Measurements from ENCODE around the gene SLC9A1. TPM values are rescaled to one million over a fixed set of nuclear protein-coding genes. Genes with fewer than 3 reads are reported as not detected.

SLC9A1 gene
- total and polyA plus RNA-seq, 10 of the 15 experiments (the other 5 are each of a cell fraction or from before 2014, with no cell fraction given), result 0.87 to 21.4 (median 4.3) TPM

DNA sequence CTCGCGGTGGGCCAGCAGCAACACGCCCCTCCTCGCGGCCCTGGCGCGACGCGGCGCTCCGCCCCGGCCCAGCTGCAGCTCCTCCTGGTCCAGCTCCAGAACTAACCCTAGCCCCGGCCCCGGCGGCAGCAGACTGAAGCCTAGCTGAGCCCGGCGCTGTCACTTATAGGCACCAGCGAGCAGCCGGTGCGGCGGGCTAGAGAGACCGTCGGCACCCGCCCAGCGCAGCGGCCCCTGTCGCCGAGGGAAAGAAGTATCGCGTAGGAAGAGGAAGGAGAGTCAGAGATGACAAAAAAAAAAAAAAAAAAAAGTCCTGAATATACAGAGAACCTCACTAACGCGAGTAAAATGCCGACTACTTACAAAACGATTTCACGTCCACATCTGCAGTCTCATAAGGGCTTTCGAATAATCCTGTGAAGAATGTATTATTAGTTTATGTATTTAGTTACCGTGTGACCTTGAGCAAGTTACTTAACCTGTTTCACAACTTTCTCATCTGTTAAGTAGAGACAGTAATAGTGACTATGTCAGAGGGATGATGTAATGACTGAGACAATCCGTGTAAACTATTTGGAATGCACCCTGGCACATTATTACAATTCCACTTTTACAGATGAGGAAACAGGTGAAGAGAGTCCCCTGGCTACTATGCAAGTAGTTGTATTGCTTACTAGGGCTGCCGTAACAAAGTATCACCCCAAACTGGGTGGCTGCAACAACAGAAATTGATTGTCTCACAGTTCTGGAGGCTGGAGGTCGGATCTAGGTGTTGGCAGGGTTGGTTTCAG is at the start of gene SLC9A1 (continued):
- TF ChIP-seq, protein P1, sequence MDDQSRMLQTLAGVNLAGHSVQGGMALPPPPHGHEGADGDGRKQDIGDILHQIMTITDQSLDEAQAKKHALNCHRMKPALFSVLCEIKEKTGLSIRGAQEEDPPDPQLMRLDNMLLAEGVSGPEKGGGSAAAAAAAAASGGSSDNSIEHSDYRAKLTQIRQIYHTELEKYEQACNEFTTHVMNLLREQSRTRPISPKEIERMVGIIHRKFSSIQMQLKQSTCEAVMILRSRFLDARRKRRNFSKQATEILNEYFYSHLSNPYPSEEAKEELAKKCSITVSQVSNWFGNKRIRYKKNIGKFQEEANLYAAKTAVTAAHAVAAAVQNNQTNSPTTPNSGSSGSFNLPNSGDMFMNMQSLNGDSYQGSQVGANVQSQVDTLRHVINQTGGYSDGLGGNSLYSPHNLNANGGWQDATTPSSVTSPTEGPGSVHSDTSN (IDR thresholded peaks at IDR 0.05; ENCODE audit: insufficient replicate concordance, low read depth, low read length), result peak; percentile 59
- TF ChIP-seq SIN3A (IDR thresholded peaks at IDR 0.05; ENCODE audit: low read depth, low read length) (peak; percentile 86), NBN (IDR thresholded peaks at IDR 0.05) (peak; percentile 98), ASH2L (IDR thresholded peaks at IDR 0.05; ENCODE audit: borderline replicate concordance, low read depth) (no peak), HDGF (IDR thresholded peaks at IDR 0.05) (no peak), BHLHE40 (IDR thresholded peaks at IDR 0.05; ENCODE audit: borderline replicate concordance in 1 of 2, low read depth in 2 of 2, low read length in 1 of 2) (peak; percentile 64 to 80; a peak in 3 of 4 replicates), SMC3 (IDR thresholded peaks at IDR 0.05; ENCODE audit: borderline replicate concordance, low read length) (peak; percentile 30; the same call in 1 of the 2 replicates), ZNF384 (IDR thresholded peaks at IDR 0.05; ENCODE audit: borderline replicate concordance, low read depth, low read length) (peak; percentile 100), ATF7 (IDR thresholded peaks at IDR 0.05; ENCODE audit: low read depth) (peak; percentile 98), GABPA (IDR thresholded peaks at IDR 0.05; ENCODE audit: low read depth) (peak; percentile 66; the same call in 1 of the 2 replicates), MEF2B (IDR thresholded peaks at IDR 0.05; ENCODE audit: partially characterized antibody, poor library complexity, severe bottlenecking) (peak; percentile 45), ZSCAN29 (IDR thresholded peaks at IDR 0.05) (0 out of 2 replicates have a peak, but pooled peaks have one; percentile 41), JUND (IDR thresholded peaks at IDR 0.05; ENCODE audit: low read depth, low read length) (no peak), NR2C1 (IDR thresholded peaks at IDR 0.05) (peak; percentile 55; the same call in 1 of the 2 replicates), YY1 (IDR thresholded peaks at IDR 0.05; ENCODE audit: low read depth, low read length) (peak; percentile 89), DPF2 (IDR thresholded peaks at IDR 0.05) (peak; percentile 66; the same call in 1 of the 2 replicates), RAD21 (IDR thresholded peaks at IDR 0.05; ENCODE audit: insufficient read depth, low read depth, low read length) (peak; percentile 35; the same call in 1 of the 2 replicates), EP300 (IDR thresholded peaks at IDR 0.05; ENCODE audit: borderline replicate concordance in 1 of 2, control insufficient read depth in 1 of 2, low read depth in 2 of 2, low read length in 2 of 2) (0 out of 4 replicates have a peak, but pooled peaks of 1 of the 2 experiments have one; percentile 41), LARP7 (IDR thresholded peaks at IDR 0.05) (peak; percentile 96; the same call in 1 of the 2 replicates), ZNF24 (IDR thresholded peaks at IDR 0.05) (peak; percentile 68), GATAD2B (conservative IDR thresholded peaks at IDR 0.05; ENCODE audit: low read depth) (no peak)
- TF ChIP-seq, protein P2, sequence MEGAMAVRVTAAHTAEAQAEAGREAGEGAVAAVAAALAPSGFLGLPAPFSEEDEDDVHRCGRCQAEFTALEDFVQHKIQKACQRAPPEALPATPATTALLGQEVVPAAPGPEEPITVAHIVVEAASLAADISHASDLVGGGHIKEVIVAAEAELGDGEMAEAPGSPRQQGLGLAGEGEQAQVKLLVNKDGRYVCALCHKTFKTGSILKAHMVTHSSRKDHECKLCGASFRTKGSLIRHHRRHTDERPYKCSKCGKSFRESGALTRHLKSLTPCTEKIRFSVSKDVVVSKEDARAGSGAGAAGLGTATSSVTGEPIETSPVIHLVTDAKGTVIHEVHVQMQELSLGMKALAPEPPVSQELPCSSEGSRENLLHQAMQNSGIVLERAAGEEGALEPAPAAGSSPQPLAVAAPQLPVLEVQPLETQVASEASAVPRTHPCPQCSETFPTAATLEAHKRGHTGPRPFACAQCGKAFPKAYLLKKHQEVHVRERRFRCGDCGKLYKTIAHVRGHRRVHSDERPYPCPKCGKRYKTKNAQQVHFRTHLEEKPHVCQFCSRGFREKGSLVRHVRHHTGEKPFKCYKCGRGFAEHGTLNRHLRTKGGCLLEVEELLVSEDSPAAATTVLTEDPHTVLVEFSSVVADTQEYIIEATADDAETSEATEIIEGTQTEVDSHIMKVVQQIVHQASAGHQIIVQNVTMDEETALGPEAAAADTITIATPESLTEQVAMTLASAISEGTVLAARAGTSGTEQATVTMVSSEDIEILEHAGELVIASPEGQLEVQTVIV (IDR thresholded peaks at IDR 0.05; ENCODE audit: borderline replicate concordance, partially characterized antibody), result peak; percentile 61
- TF ChIP-seq, protein P3, sequence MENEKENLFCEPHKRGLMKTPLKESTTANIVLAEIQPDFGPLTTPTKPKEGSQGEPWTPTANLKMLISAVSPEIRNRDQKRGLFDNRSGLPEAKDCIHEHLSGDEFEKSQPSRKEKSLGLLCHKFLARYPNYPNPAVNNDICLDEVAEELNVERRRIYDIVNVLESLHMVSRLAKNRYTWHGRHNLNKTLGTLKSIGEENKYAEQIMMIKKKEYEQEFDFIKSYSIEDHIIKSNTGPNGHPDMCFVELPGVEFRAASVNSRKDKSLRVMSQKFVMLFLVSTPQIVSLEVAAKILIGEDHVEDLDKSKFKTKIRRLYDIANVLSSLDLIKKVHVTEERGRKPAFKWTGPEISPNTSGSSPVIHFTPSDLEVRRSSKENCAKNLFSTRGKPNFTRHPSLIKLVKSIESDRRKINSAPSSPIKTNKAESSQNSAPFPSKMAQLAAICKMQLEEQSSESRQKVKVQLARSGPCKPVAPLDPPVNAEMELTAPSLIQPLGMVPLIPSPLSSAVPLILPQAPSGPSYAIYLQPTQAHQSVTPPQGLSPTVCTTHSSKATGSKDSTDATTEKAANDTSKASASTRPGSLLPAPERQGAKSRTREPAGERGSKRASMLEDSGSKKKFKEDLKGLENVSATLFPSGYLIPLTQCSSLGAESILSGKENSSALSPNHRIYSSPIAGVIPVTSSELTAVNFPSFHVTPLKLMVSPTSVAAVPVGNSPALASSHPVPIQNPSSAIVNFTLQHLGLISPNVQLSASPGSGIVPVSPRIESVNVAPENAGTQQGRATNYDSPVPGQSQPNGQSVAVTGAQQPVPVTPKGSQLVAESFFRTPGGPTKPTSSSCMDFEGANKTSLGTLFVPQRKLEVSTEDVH (IDR thresholded peaks at IDR 0.05; ENCODE audit: low read depth, partially characterized antibody), result peak; percentile 36

Measured in GM12878 (cell line).